GM12865 (cell line): Measurements from ENCODE around the gene TPCN1.

Source experiments
- DNase-seq: peaks from one replicate; pipeline ENCODE4 v3.0.0; 2010; ENCODE audit warnings: low read depth
- H3K4me3 ChIP-seq: 2 replicates; pipeline ENCODE4 v1.5.1; 2011; ENCODE audit warnings: mild to moderate bottlenecking, low read depth, low read length, control low read depth
- CTCF ChIP-seq: IDR thresholded peaks from 2 replicates; pipeline ENCODE4 v1.5.1; 2011; ENCODE audit warnings: low read length, control low read depth, low read depth, inconsistent platforms; ENCODE audit not compliant: insufficient read depth; ENCODE audit errors: missing control alignments

TPCN1 gene

GRCh38 chr12:113269257-113269943, 48.1 kb downstream of the TPCN1 start:
- no peak for DNase-seq
- H3K4me3 ChIP-seq, result no peak overlapping the region
- no peak for TF ChIP-seq CTCF

GRCh38 chr12:113270709-113271009, 49.4 kb downstream of the TPCN1 start:
- DNase-seq, result no peak
- no peak for TF ChIP-seq CTCF

DNA sequence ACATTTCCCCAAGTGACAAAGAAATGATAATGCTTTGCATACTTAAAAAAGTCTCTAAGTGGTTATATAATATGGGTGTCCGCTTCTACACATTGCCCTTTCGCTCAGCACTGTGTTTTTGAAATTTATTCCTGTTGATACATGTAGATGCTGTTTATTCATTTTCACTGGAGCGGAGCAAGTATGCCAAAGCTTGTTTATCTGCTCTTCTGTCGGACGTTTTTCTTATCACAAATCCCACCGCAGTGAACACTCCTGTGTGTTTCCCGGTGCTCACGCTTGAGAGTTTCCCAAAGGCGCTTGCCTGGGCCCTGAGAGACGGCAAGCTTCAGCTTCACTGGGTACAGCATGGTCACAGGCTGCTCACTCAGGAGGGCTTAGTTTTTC, 50.2 kb downstream of the TPCN1 start:
- TF ChIP-seq CTCF, result no peak
- H3K4me3 ChIP-seq, result no peak overlapping the region
- DNase-seq, result no peak

More at GRCh38 chr12:113270709-113271009, 49.4 kb downstream of the TPCN1 start:
- H3K4me3 ChIP-seq, result no peak overlapping the region

DNA sequence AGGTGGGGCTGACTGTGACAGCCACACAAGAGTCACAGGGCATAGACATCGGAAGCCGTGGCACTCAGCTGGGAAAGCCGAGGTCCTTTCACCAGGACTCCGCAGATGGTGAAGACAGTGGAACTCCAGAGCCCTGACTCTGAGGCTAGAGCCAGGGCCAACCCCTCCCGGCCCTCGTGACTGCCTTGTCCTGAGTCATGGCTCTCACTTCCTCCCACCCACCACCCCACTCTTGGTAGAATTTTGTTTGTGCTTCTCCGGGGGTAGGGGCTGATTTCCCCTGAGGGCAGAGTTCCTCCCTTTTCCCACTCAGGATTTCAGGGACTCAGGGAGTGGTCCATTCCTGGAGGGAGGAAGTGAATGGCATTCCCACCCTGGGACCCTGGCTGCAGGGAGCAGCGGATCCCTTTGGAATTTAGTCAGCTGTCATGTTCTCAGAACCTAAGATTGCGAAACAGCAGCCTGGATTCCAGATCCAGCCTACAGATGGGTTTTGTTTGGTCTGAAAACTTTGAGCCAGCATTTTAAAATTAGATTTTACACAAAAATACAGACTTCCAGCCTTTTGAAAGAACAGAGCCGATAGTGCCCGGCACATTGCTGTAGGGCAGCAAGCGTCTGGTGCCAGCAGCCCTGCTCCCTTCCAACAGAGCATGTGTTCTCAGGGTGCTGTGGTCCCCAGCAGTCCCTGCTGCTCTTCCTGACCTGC, 50.7 kb downstream of the TPCN1 start:
- DNase-seq, result no peak
- no peak for TF ChIP-seq CTCF

DNA sequence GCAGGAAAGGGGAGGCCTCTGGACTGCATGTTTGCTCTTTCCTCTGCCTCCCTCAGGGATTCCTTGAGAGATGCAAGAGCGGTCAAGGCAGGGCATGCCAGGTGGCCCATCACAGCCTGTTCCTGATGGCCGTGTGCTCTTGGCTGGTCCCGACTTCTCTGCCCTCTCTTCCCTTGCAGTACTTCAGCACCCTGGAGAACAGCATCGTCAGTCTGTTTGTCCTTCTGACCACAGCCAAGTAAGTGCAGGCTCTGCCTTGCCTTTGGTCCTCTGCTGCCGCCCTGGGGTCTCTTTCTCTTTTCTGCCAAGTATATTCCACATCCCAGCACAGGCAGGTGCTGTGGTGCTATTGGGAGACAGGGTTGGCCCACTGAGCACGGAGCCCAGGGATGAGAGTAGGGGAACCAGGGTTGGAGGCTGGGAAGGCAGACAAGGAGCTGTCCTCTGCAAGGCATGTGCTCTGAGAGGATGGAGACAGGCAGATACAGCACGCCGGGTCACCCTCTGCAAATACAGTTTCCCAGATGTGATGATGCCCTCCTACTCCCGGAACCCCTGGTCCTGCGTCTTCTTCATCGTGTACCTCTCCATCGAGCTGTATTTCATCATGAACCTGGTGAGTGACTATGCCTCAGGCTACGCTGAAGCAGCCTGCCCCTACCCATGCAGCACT, 51.9 kb downstream of the TPCN1 start:
- no peak for TF ChIP-seq CTCF

More for the DNA sequence above, 50.7 kb downstream of the TPCN1 start:
- no peak overlapping the region for H3K4me3 ChIP-seq

DNA sequence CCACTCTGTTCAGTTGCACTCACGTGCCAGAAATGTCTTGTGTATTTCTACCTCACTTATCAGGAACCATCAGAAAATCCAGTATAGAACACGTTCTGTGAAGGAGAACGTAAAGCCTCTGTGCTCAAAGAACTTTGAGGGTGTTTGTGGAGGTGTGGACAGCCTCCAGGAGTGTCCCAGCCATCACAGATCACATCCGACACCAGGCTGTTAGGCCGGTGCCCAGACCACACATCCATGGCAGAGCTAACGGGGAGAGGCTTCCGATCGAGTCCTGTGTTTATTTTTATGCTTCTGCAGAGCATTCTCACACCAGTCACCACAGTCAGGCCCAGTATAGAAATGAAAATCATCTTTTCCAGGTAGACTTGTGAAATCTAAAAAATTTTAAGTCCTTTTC, 53.6 kb downstream of the TPCN1 start:
- H3K4me3 ChIP-seq, result no peak overlapping the region
- no peak for TF ChIP-seq CTCF
- DNase-seq, result no peak

More for the DNA sequence above, 51.9 kb downstream of the TPCN1 start:
- no peak overlapping the region for H3K4me3 ChIP-seq
- no peak for DNase-seq
